Brain pericyte (primary cell): ENCODE data around the gene POLA1.
"Not testable (repeated sequence)": the region's sequence is repeated elsewhere in the genome, so short reads cannot be mapped to it uniquely, and the experiment has no call there.

Experiments
- DNase-seq: peaks from one replicate; pipeline ENCODE4 v3.0.0-alpha.2; 2012; ENCODE audit warnings: low read depth, low spot score

Gene POLA1

GRCh38 chrX:24693453-24694202, at the start of gene POLA1:
Gene POLA1, plus strand, starts transcription at chrX:24693918. Its CDS starts 44 bp downstream, at chrX:24693962.
- DNase-seq = peak; percentile 86

DNA sequence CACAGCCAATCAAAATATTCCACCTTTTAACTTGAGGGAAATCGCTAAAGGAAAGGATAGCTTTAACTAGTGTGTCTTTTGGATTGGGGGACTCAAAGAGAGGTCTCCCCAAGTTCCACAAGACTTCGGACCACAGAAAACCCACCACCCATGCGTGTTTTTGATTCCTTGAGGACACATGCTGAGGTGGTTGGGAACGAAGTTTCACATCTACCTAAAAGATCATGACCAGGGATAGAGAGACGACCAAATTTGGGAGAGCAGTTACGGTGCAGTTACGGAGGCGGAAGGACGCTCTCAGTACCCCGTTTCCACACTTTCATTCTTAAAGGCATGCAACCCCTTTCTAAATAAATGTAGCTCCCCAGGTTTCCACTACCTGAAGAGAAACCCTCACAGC, 47.7 kb upstream of the POLA1 start:
- no peak for DNase-seq

DNA sequence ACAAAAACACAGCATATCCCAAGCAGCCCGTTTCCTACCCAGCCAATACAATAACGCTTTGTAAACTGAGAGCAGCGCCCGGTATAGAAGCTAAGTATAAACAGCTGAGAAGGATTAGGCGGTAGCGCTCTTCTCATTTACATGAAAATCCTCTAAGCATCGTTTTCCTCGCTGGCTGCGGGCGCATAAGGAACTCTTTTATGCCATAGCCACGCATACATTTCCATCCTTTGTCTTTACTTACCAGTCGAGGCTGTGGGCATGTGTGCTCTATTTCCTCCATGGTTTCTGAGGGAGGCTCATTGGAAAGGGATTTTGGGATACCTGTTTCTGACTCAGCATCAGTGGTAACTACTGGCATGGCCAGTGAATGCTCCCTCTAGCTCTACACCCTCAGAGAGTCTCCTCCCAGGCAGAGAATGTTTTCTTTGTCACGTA, 47.0 kb upstream of the POLA1 start:
- no peak for DNase-seq

GRCh38 chrX:24647257-24648058, 46.3 kb upstream of the POLA1 start, which contains the start of gene PCYT1B:
Gene PCYT1B, minus strand, starts transcription at chrX:24647347. Its CDS starts 242 bp downstream, at chrX:24647105.
- peak; percentile 17 for DNase-seq

DNA sequence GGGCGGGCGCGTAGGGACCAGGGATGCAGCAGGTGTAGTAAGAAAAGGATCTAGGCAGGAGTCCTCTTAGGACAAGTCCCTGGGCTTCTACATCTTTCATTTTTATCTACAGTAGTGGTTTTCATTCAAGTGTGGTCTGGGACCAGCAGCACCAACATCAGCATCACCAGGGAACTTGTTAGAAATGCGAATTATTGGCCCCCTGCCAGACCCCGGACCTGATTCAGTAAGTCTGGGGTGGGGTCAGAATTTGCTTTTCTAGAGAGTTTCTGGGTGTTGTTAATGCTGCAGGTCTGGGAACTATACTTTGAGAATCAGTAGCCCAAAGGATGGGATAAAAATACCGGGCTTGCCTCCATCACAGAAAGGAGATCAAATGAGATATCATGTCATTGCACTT, 45.2 kb upstream of the POLA1 start:
- DNase-seq = no peak

- no peak for DNase-seq
These were observed 41.9 kb upstream of the POLA1 start for GRCh38 chrX:24651783-24652182.

GRCh38 chrX:24655679-24656078, 38.0 kb upstream of the POLA1 start:
- not testable (repeated sequence) for DNase-seq

DNA sequence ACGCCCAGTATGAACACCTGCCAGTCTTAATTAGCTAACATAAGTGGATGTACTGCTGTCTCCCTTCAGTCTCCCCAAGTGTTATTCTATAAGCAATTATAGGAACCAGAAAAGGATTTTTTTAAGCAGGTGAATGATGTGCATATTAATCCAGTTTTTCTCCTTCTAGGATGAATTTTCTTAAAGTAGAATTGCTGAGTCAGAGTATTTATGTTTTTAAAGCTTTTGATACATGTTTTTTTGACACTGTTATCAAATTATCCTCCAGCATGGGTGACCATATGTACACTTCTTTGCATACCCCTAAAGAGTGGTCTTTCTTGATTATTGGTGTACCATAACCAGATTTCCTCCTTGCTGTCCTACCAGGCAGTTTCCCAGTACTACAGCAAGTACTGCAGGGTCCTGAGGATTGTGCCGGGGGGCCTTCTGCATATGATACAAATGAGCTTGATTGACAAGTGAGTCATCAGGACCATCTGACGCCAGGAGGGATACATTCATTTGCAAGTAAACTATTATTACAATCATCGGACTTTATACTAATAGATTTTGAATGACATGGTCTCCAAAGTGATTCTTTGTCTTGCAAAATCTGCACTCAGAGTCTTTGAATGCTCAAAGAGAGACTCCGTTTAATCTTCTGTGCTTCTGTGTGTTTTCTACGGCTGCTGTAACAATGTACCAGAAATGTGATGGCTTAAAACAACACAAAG, 35.9 kb upstream of the POLA1 start:
- no peak for DNase-seq

GRCh38 chrX:24658421-24658820, 35.3 kb upstream of the POLA1 start:
- no peak for DNase-seq

- DNase-seq = no peak
These were observed 34.6 kb upstream of the POLA1 start for GRCh38 chrX:24659106-24659505.

DNA sequence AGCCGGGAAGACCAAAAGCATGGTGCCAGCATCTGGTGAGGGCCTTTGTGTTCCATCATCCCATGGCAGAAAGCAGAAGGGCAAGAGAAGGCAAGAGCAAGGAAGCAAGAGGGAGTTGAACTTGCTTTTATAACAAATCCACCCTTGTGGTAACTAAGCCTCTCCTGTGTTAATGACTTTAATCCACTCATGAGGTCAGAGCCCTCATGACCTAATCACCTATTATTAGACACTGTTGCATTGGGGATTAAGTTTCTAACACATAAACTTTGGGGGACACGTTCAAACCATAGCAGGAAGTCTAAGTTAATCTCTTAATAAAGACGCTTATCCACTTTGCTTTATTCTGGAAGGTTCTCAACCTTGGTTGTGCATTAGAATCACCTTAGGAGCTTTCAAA, 34.1 kb upstream of the POLA1 start:
- DNase-seq = no peak

GRCh38 chrX:24661292-24661691, 32.4 kb upstream of the POLA1 start:
- no peak for DNase-seq

DNA sequence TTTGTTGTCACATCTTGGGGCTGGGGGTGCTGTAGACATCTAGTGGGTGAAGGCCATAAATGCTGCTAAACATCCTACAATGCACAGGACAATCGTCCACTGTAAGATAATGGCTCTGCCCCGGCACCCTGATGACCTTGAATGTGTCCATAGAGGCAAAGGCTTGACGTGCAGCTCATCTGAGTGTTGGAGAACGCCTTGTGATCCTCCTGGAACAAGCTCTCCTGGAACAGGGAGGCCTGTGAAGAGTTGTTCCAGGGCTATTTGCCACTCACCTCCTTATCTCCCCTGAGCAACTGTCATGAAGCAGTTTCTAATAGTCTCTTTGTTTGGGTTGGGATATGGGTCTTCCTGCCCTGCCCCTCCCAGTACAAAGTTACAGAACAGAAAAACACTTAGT, 31.4 kb upstream of the POLA1 start:
- no peak for DNase-seq

- DNase-seq = no peak
These were observed 25.6 kb upstream of the POLA1 start for GRCh38 chrX:24668111-24668510.

- DNase-seq = no peak
These were observed 21.0 kb upstream of the POLA1 start for GRCh38 chrX:24672701-24673190.

DNA sequence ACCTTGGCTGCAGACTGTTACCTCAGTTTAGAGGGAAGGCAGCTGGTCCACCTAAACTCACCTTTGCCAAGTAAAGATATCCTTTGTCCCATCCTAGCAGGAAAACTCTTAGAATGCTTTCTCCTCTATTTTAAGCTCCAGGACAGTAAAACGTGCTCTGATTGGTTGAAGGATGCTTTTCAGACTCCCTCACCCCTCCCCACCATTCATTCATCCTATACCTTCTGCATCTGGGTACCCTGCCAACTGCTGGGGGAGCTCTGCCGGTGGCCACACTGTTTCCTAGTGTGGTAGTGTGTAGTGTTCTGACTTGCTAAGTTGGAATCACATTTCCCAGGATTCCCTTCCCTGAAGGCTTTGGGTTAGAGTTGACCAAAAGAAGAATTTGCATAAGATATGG, 20.3 kb upstream of the POLA1 start:
- DNase-seq = no peak

DNA sequence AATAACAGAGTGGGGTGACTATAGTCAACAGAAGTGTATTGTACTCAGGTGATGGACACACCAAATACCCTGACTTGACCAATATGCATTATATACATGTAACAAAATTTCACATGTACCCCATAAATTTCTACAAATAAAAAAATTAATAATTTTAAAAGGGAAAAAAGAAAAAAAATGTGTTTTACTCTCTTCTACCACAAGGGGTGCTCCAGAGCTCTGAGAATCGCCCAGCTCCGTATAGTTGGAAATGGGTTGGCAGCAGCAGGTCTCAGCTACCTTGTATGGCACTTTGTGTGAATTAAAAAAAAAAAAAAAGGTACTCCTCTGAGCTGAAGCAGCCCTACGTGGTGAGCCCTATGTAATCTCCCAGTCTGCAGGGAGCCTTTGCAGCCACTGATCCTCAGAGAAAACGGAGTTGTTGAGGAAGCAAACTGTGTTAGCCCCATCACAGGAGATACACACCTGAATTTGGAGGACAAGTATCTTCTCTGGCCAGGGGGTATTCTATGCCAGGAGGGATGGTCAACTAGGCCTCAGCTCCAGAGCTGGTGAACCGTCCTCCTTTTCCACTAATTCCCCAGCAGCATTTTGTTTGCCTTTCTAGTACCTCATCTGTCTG, 17.2 kb upstream of the POLA1 start:
- DNase-seq = no peak

DNA sequence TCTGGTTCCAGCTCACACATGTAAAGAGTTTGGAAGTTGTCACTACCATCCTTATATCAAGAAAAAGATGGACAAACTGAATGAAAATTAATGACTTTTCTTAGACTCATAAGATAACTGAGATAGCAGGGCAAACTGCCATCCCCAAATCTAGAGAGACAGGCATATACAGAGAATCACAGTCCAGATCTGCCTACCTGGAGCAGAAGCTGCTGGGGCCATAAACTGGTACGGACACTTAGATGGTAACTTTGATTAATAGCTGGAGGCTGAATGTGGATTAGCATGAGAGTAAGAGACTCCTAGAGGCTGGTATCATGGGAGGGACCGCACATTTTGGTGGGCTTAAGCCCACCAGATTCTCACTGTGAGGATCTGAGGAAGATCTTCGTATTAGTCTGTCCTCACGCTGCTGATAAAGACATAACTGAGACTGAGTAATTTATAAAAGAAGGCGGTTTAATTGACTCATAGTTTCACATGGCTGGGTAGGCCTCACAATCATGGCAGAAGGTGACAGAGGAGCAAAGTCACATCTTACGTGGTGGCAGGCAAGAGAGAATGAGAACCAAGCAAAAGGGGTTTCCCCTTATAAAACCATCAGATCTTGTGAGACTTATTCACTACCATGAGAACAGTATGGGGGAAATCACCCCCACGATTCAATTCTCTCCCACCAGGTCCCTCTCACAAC, 10.8 kb upstream of the POLA1 start:
- DNase-seq = no peak

- DNase-seq = no peak
These were observed 9.7 kb upstream of the POLA1 start for GRCh38 chrX:24684048-24684447.

- no peak for DNase-seq
These were observed 1.4 kb upstream of the POLA1 start for GRCh38 chrX:24692305-24692704.

DNA sequence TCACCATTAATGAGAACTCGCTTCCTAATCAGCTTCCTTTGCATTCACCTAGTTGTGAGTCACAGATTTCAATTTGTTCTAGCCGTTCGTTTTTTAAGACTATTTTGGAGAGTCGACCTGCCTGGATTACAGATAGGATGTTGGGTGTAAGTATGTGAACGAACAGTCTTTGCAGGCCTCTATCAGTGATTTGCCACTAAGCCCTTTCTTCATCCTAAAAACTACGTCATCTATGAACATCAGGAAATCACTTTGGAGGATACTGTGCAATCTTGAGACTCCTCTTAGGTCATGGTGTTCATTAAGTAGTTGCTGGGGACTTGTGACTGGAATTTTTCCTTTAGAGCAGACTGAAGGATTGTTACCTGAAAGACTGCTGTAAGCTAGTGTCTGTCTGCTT, 1.1 kb downstream of the POLA1 start:
- DNase-seq = no peak
